Adipocyte (in vitro differentiated cells): ENCODE measurements around the gene GALNT10.

Experiments used
- DNase-seq: peaks from one replicate; pipeline ENCODE4 v3.0.0-alpha.2; 2015; ENCODE audit warnings: low read depth
- H3K27me3 ChIP-seq: replicated peaks from 2 replicates; pipeline ENCODE4 v1.7.0; 2013; ENCODE audit warnings: mild to moderate bottlenecking, low read length, moderate library complexity; ENCODE audit not compliant: control insufficient read depth, insufficient read depth
- H3K36me3 ChIP-seq: 2 replicates; pipeline ENCODE4 v1.7.0; 2013; ENCODE audit warnings: low read length, mild to moderate bottlenecking, moderate library complexity; ENCODE audit not compliant: control insufficient read depth, insufficient read depth, severe bottlenecking
- H3K4me1 ChIP-seq: 2 replicates; pipeline ENCODE4 v1.7.0; 2013; ENCODE audit warnings: mild to moderate bottlenecking, low read length, moderate library complexity; ENCODE audit not compliant: control insufficient read depth, insufficient read depth
- H3K4me3 ChIP-seq: 2 replicates; pipeline ENCODE4 v1.7.0; 2013; ENCODE audit warnings: mild to moderate bottlenecking, low read length, moderate library complexity
- H3K9ac ChIP-seq: 2 replicates; pipeline ENCODE4 v1.7.0; 2013; ENCODE audit warnings: mild to moderate bottlenecking, low read length, moderate library complexity
- H3K9me3 ChIP-seq: 2 replicates; pipeline ENCODE4 v1.7.0; 2013; ENCODE audit warnings: mild to moderate bottlenecking, low read length, moderate library complexity; ENCODE audit not compliant: control insufficient read depth

Gene GALNT10

GRCh38 chr5:154390746-154391359 is 200.3 kb downstream of the GALNT10 start:
- Histone ChIP-seq H3K4me3 (no peak overlapping the region), H3K9me3 (no peaks in the 10 kb centered on the region), H3K36me3 (peaks cover 15% of the 10 kb centered on the region), H3K4me1 (peaks cover 7% of the 10 kb centered on the region), H3K27me3 (no peaks in the 10 kb centered on the region), H3K9ac (no peak overlapping the region)
- no peak for DNase-seq

GRCh38 chr5:154391788-154392187 is 201.3 kb downstream of the GALNT10 start:
- Histone ChIP-seq H3K4me3 (no peak overlapping the region), H3K27me3 (no peaks in the 10 kb centered on the region), H3K4me1 (peaks cover 7% of the 10 kb centered on the region), H3K9me3 (no peaks in the 10 kb centered on the region), H3K36me3 (peaks cover 6% of the 10 kb centered on the region), H3K9ac (no peak overlapping the region)
- no peak for DNase-seq

- Histone ChIP-seq H3K36me3 (peaks cover 4% of the 10 kb centered on the region), H3K4me1 (peaks cover 7% of the 10 kb centered on the region), H3K9me3 (no peaks in the 10 kb centered on the region), H3K4me3 (no peak overlapping the region), H3K27me3 (no peaks in the 10 kb centered on the region), H3K9ac (no peak overlapping the region)
- DNase-seq = no peak
Measured at GRCh38 chr5:154393850-154394249, 203.3 kb downstream of the GALNT10 start.

GRCh38 chr5:154394307-154394706 is 203.8 kb downstream of the GALNT10 start:
- H3K36me3 ChIP-seq = peaks cover 4% of the 10 kb centered on the region
- no peak for DNase-seq
- no peaks in the 10 kb centered on the region for H3K9me3 ChIP-seq
- H3K9ac ChIP-seq = no peak overlapping the region
- H3K4me3 ChIP-seq = no peak overlapping the region
- no peaks in the 10 kb centered on the region for H3K27me3 ChIP-seq
- peaks cover 7% of the 10 kb centered on the region for H3K4me1 ChIP-seq

- Histone ChIP-seq H3K36me3 (peaks cover 4% of the 10 kb centered on the region), H3K4me1 (peaks cover 7% of the 10 kb centered on the region), H3K4me3 (no peak overlapping the region), H3K9me3 (no peaks in the 10 kb centered on the region), H3K9ac (no peak overlapping the region), H3K27me3 (no peaks in the 10 kb centered on the region)
- no peak for DNase-seq
Measured at GRCh38 chr5:154395407-154396106, 205.0 kb downstream of the GALNT10 start.

- Histone ChIP-seq H3K9ac (no peak overlapping the region), H3K36me3 (peaks cover 4% of the 10 kb centered on the region), H3K4me1 (peaks cover 7% of the 10 kb centered on the region), H3K27me3 (no peaks in the 10 kb centered on the region), H3K9me3 (no peaks in the 10 kb centered on the region), H3K4me3 (no peak overlapping the region)
- no peak for DNase-seq
Measured at GRCh38 chr5:154396128-154396527, 205.6 kb downstream of the GALNT10 start.

GRCh38 chr5:154397652-154398406 is 207.3 kb downstream of the GALNT10 start:
- no peaks in the 10 kb centered on the region for H3K9me3 ChIP-seq
- no peak for DNase-seq

GRCh38 chr5:154400678-154401077 is 210.1 kb downstream of the GALNT10 start:
- Histone ChIP-seq H3K9me3 (no peaks in the 10 kb centered on the region), H3K27me3 (no peaks in the 10 kb centered on the region)
- DNase-seq = no peak

More at GRCh38 chr5:154397652-154398406, 207.3 kb downstream of the GALNT10 start:
- Histone ChIP-seq H3K4me1 (peaks cover 7% of the 10 kb centered on the region), H3K27me3 (no peaks in the 10 kb centered on the region), H3K4me3 (no peak overlapping the region), H3K9ac (no peak overlapping the region), H3K36me3 (peaks cover 4% of the 10 kb centered on the region)

GRCh38 chr5:154401355-154401754 is 210.8 kb downstream of the GALNT10 start:
- DNase-seq = no peak
- H3K9ac ChIP-seq = no peak overlapping the region
- H3K9me3 ChIP-seq = no peaks in the 10 kb centered on the region
- H3K4me1 ChIP-seq = peaks cover 3% of the 10 kb centered on the region
- H3K4me3 ChIP-seq = no peak overlapping the region
- H3K27me3 ChIP-seq = no peaks in the 10 kb centered on the region
- H3K36me3 ChIP-seq = no peaks in the 10 kb centered on the region

More at GRCh38 chr5:154400678-154401077, 210.1 kb downstream of the GALNT10 start:
- H3K36me3 ChIP-seq = no peaks in the 10 kb centered on the region
- H3K4me3 ChIP-seq = no peak overlapping the region
- peaks cover 3% of the 10 kb centered on the region for H3K4me1 ChIP-seq
- H3K9ac ChIP-seq = no peak overlapping the region

- Histone ChIP-seq H3K4me1 (peaks cover 3% of the 10 kb centered on the region), H3K9me3 (no peaks in the 10 kb centered on the region), H3K9ac (no peak overlapping the region), H3K4me3 (no peak overlapping the region), H3K27me3 (no peaks in the 10 kb centered on the region), H3K36me3 (no peaks in the 10 kb centered on the region)
- DNase-seq = no peak
Measured at GRCh38 chr5:154401931-154402330, 211.4 kb downstream of the GALNT10 start.

GRCh38 chr5:154402611-154403010 is 212.1 kb downstream of the GALNT10 start:
- DNase-seq = no peak
- Histone ChIP-seq H3K4me3 (no peak overlapping the region), H3K36me3 (no peaks in the 10 kb centered on the region), H3K9me3 (no peaks in the 10 kb centered on the region), H3K9ac (no peak overlapping the region), H3K4me1 (peaks cover 3% of the 10 kb centered on the region), H3K27me3 (no peaks in the 10 kb centered on the region)
